A549 (cell line): Measurements from ENCODE around the gene CACNG3. TPM values are rescaled to one million over a fixed set of nuclear protein-coding genes. Genes with fewer than 3 reads are reported as not detected.

Experiments used
- ATAC-seq, 2 experiments: fragments of 200-7000 bp in 1 of 2; fragments of >200 bp in 1 of 2; cut with Nextera tagmentation in 1 of 2; cut with Tn5 transposase in 1 of 2; 3 replicates each; pipeline versions ENCODE4 v1.8.0 to v1.9.1; 2018 to 2020; ENCODE audit warnings: mild to moderate bottlenecking in 1 of 2, moderate library complexity in 1 of 2
- CTCF ChIA-PET: fragments of 300-600 bp; sonication (Branson Sonifier 250); formaldehyde crosslinking; extraction: SDS; loops from one replicate; lab custom pipeline; 2021; ENCODE audit warnings: antibody characterized with exemption, inconsistent platforms; lab: Yijun Ruan, JAX
- POLR2A ChIA-PET: fragments of 350-600 bp; formaldehyde crosslinking; extraction: SDS; loops from one replicate; lab custom pipeline; 2021; ENCODE audit warnings: antibody characterized with exemption, inconsistent platforms; lab: Yijun Ruan, JAX
- DNase-seq, 2 experiments: peaks; one replicate each; pipeline versions ENCODE4 v3.0.0 to v3.0.0-alpha.2; 2011 to 2016; ENCODE audit warnings: low read depth in 1 of 2, low spot score in 1 of 2
- FAIRE-seq: peaks from 2 replicates; lab custom pipeline; 2011; peaks lifted over from hg19 to GRCh38; lab: Jason Lieb, UNC
- H3K27ac ChIP-seq, 2 experiments: fragments of >200 bp; sonication (Bioruptor Twin); formaldehyde crosslinking; 3 replicates each; pipeline ENCODE4 v1.5.1; 2016 to 2017
- H3K4me1 ChIP-seq: fragments of >200 bp; sonication (Bioruptor Twin); formaldehyde crosslinking; 3 replicates; pipeline ENCODE4 v1.6.1; 2016
- H3K4me2 ChIP-seq: fragments of >200 bp; sonication (Bioruptor Twin); formaldehyde crosslinking; 3 replicates; pipeline ENCODE4 v1.6.1; 2016
- H3K4me3 ChIP-seq: fragments of >200 bp; sonication (Bioruptor Twin); formaldehyde crosslinking; 3 replicates; pipeline ENCODE4 v1.5.1; 2016
- H3K9me3 ChIP-seq: fragments of >200 bp; sonication (Bioruptor Twin); formaldehyde crosslinking; 3 replicates; pipeline ENCODE4 v1.6.1; 2016
- CBX8 ChIP-seq: fragments of 200-600 bp; sonication (generic); IDR thresholded peaks from 2 replicates; pipeline ENCODE4 v1.6.1; 2016
- CTCF ChIP-seq: fragments of >200 bp; sonication (Bioruptor Twin); formaldehyde crosslinking; IDR thresholded peaks from 3 replicates; pipeline ENCODE4 v1.5.1; 2016
- EHMT2 ChIP-seq: fragments of 200-600 bp; sonication (generic); IDR thresholded peaks from 2 replicates; pipeline ENCODE4 v1.6.1; 2016; ENCODE audit warnings: antibody characterized with exemption, low read depth, mild to moderate bottlenecking, moderate library complexity
- EP300 ChIP-seq, 2 experiments: fragments of >200 bp; sonication (Bioruptor Twin); formaldehyde crosslinking; IDR thresholded peaks; 2 replicates in 1 of 2; 3 replicates in 1 of 2; pipeline ENCODE4 v1.6.1; 2016 to 2017
- ESRRA ChIP-seq: fragments of 150-350 bp; IDR thresholded peaks from 2 replicates; pipeline ENCODE4 v1.6.1; 2014; ENCODE audit warnings: mild to moderate bottlenecking, low read length, borderline replicate concordance
- FOSB ChIP-seq: fragments of 250-450 bp; sonication (Bioruptor Pico); IDR thresholded peaks from 2 replicates; pipeline ENCODE4 v1.5.0; 2020; ENCODE audit warnings: mild to moderate bottlenecking, moderate library complexity
- HOXA7 ChIP-seq: fragments of 250-450 bp; sonication (Bioruptor Pico); IDR thresholded peaks from 2 replicates; pipeline ENCODE4 v1.5.0; 2020; ENCODE audit warnings: mild to moderate bottlenecking, moderate library complexity
- HOXB13 ChIP-seq: fragments of 250-450 bp; sonication (Bioruptor Pico); IDR thresholded peaks from 2 replicates; pipeline ENCODE4 v1.5.0; 2020; ENCODE audit warnings: low read depth, mild to moderate bottlenecking, moderate library complexity
- KDM5A ChIP-seq: fragments of 200-600 bp; sonication (generic); IDR thresholded peaks from 2 replicates; pipeline ENCODE4 v1.6.1; 2016; ENCODE audit warnings: antibody characterized with exemption, mild to moderate bottlenecking
- MAX ChIP-seq: IDR thresholded peaks from 2 replicates; pipeline ENCODE4 v1.6.1; 2012
- MAZ ChIP-seq: fragments of 150-350 bp; IDR thresholded peaks from 2 replicates; pipeline ENCODE4 v1.6.1; 2014; ENCODE audit warnings: antibody characterized with exemption, low read depth, low read length, borderline replicate concordance
- NFE2L2 ChIP-seq: fragments of 150-350 bp; conservative IDR thresholded peaks from 2 replicates; pipeline ENCODE4 v1.6.1; 2014; ENCODE audit warnings: low read length
- NR3C1 ChIP-seq: fragments of >200 bp; sonication (Bioruptor Twin); formaldehyde crosslinking; IDR thresholded peaks from 3 replicates; pipeline ENCODE4 v1.6.1; 2017
- PBX3 ChIP-seq: IDR thresholded peaks from 2 replicates; pipeline ENCODE4 v1.6.1; 2012
- PHF8 ChIP-seq: fragments of 200-600 bp; sonication (generic); IDR thresholded peaks from 2 replicates; pipeline ENCODE4 v1.6.1; 2016; ENCODE audit warnings: low read depth, mild to moderate bottlenecking, antibody characterized with exemption, moderate library complexity, borderline replicate concordance
- POLR2A ChIP-seq: IDR thresholded peaks from 2 replicates; pipeline ENCODE4 v1.6.1; 2012; ENCODE audit warnings: mild to moderate bottlenecking, low read length
- POLR2AphosphoS2 ChIP-seq: conservative IDR thresholded peaks from 2 replicates; pipeline ENCODE4 v1.6.1; 2012; ENCODE audit warnings: low read length, improper control_type of control experiment, inconsistent platforms
- RARB ChIP-seq: fragments of 250-450 bp; sonication (Bioruptor Pico); IDR thresholded peaks from 2 replicates; pipeline ENCODE4 v1.8.0; 2021; ENCODE audit warnings: mild to moderate bottlenecking, moderate library complexity
- RNF2 ChIP-seq: fragments of 200-600 bp; sonication (generic); IDR thresholded peaks from 2 replicates; pipeline ENCODE4 v1.6.1; 2016; ENCODE audit warnings: low read depth, mild to moderate bottlenecking, antibody characterized with exemption, moderate library complexity, borderline replicate concordance
- SREBF2 ChIP-seq: fragments of 450-650 bp; IDR thresholded peaks from 2 replicates; pipeline ENCODE4 v1.6.1; 2014; ENCODE audit warnings: mild to moderate bottlenecking, moderate library complexity
- TFCP2L1 ChIP-seq: fragments of 250-450 bp; sonication (Bioruptor Pico); IDR thresholded peaks from 2 replicates; pipeline ENCODE4 v1.5.0; 2021; ENCODE audit warnings: mild to moderate bottlenecking
- TP53 ChIP-seq: fragments of 250-450 bp; sonication (Bioruptor Pico); IDR thresholded peaks from 2 replicates; pipeline ENCODE4 v1.5.0; 2021; ENCODE audit warnings: mild to moderate bottlenecking, moderate library complexity
- ZC3H11A ChIP-seq: fragments of 450-650 bp; IDR thresholded peaks from 2 replicates; pipeline ENCODE4 v1.6.1; 2014; ENCODE audit warnings: antibody characterized with exemption, mild to moderate bottlenecking
- ZNF302 ChIP-seq: fragments of 250-450 bp; sonication (Bioruptor Pico); IDR thresholded peaks from 2 replicates; pipeline ENCODE4 v1.9.0; 2021; ENCODE audit warnings: inconsistent platforms, mild to moderate bottlenecking, moderate library complexity
- ZSCAN20 ChIP-seq: fragments of 250-450 bp; sonication (Bioruptor Pico); IDR thresholded peaks from 2 replicates; pipeline ENCODE4 v1.8.0; 2022; ENCODE audit warnings: mild to moderate bottlenecking, moderate library complexity
- WGBS: methylation state at CpG from one replicate; pipeline ENCODE4 v1.1.6; 2017; ENCODE audit errors: missing lambda C conversion rate; 5-methylcytosine and 5-hydroxymethylcytosine counted together
- polyA plus RNA-seq, 4 experiments: library from polyadenylated mRNA; depleted of rRNA in 3 of 4; stranded (reverse); fragments of >200 nt; fragmentation: RNase III in 1 of 4; extraction: RNeasy Plus Mini Kit Qiagen cat#74134 plus additional on column Dnase treatment in 1 of 4; gene quantifications; 2 replicates in 3 of 4; 3 replicates in 1 of 4; pipeline ENCODE4 v1.2.3, GENCODE V29; 2011 to 2017
- TF ChIP-seq, protein P1 (sequence below): fragments of 200-600 bp; sonication (generic); IDR thresholded peaks from 2 replicates; pipeline ENCODE4 v1.6.1; 2016; ENCODE audit warnings: antibody characterized with exemption, mild to moderate bottlenecking, moderate library complexity
- TF ChIP-seq, protein P2 (sequence below): fragments of >200 bp; sonication (Bioruptor Twin); formaldehyde crosslinking; IDR thresholded peaks from 2 replicates; pipeline ENCODE4 v1.6.1; 2016
- TF ChIP-seq, protein P3 (sequence below): fragments of 250-450 bp; sonication (Bioruptor Pico); IDR thresholded peaks from 2 replicates; pipeline ENCODE4 v1.5.0; 2020; ENCODE audit warnings: low read depth, mild to moderate bottlenecking, moderate library complexity
- TF ChIP-seq, protein P4 (sequence below): fragments of 450-650 bp; IDR thresholded peaks from 2 replicates; pipeline ENCODE4 v1.6.1; 2014; ENCODE audit warnings: antibody characterized with exemption

CACNG3 gene
- polyA plus RNA-seq, 2 of the 4 experiments (the other 2 are of a cell fraction): not detected

DNA sequence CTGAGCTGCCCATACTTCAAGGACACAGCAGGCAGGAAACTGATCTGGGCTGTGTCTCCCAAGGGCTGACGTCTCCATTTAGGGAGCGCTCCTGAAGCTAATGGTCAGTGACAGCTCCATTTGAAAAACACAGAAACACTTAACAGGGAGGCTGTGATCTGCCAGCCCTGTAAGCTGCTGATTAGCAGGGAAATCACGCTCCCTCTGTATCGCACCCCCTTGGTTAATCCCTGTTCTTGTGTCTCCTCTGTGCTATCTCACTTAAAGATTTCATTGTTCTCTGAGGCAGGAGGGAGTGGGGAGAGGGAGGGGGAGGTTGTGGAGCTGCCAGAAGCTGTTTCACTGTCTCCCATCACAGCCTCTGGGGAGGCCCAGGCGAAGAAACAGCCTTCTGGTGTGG, 47.4 kb upstream of the CACNG3 start (continued):
- no peak for TF ChIP-seq HOXA7
- no peak for TF ChIP-seq RNF2
- TF ChIP-seq, protein P1, sequence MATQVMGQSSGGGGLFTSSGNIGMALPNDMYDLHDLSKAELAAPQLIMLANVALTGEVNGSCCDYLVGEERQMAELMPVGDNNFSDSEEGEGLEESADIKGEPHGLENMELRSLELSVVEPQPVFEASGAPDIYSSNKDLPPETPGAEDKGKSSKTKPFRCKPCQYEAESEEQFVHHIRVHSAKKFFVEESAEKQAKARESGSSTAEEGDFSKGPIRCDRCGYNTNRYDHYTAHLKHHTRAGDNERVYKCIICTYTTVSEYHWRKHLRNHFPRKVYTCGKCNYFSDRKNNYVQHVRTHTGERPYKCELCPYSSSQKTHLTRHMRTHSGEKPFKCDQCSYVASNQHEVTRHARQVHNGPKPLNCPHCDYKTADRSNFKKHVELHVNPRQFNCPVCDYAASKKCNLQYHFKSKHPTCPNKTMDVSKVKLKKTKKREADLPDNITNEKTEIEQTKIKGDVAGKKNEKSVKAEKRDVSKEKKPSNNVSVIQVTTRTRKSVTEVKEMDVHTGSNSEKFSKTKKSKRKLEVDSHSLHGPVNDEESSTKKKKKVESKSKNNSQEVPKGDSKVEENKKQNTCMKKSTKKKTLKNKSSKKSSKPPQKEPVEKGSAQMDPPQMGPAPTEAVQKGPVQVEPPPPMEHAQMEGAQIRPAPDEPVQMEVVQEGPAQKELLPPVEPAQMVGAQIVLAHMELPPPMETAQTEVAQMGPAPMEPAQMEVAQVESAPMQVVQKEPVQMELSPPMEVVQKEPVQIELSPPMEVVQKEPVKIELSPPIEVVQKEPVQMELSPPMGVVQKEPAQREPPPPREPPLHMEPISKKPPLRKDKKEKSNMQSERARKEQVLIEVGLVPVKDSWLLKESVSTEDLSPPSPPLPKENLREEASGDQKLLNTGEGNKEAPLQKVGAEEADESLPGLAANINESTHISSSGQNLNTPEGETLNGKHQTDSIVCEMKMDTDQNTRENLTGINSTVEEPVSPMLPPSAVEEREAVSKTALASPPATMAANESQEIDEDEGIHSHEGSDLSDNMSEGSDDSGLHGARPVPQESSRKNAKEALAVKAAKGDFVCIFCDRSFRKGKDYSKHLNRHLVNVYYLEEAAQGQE: no peak
- TF ChIP-seq TP53 (CRISPR knock-in tag): no peak
- no peak for TF ChIP-seq EHMT2
- no peak for TF ChIP-seq HOXB13 (CRISPR knock-in tag)
- TF ChIP-seq, protein P2, sequence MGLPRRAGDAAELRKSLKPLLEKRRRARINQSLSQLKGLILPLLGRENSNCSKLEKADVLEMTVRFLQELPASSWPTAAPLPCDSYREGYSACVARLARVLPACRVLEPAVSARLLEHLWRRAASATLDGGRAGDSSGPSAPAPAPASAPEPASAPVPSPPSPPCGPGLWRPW: no peak
- no peak for TF ChIP-seq SREBF2
- TF ChIP-seq ZSCAN20: no peak
- no peak for TF ChIP-seq POLR2AphosphoS2

- WGBS: 48% methylated on average over 3 of the region's 3 CpGs
- ATAC-seq (no peak), DNase-seq (no peak), FAIRE-seq (no peak)
- CTCF ChIA-PET: interaction anchor here (0.7 to 1.4 kb wide), 2 partner anchors 10 to 13 kb away, joined by 3 read pairs; no protein-coding TSS in a partner anchor
- POLR2A ChIA-PET: no interaction called here
- Histone ChIP-seq H3K27ac (no peak overlapping the region), H3K4me2 (no peak overlapping the region), H3K9me3 (no peaks in the 10 kb centered on the region), H3K4me1 (no peaks in the 10 kb centered on the region), H3K4me3 (no peak overlapping the region)
- TF ChIP-seq, protein P3, sequence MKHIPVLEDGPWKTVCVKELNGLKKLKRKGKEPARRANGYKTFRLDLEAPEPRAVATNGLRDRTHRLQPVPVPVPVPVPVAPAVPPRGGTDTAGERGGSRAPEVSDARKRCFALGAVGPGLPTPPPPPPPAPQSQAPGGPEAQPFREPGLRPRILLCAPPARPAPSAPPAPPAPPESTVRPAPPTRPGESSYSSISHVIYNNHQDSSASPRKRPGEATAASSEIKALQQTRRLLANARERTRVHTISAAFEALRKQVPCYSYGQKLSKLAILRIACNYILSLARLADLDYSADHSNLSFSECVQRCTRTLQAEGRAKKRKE (CRISPR knock-in tag): no peak
- no peak for TF ChIP-seq RARB (CRISPR knock-in tag)
- no peak for TF ChIP-seq CBX8
- no peak for TF ChIP-seq FOSB (CRISPR knock-in tag)
- no peak for TF ChIP-seq MAX
- TF ChIP-seq PBX3: no peak
These were observed 41.1 kb upstream of the CACNG3 start for GRCh38 chr16:24214992-24215391.

DNA sequence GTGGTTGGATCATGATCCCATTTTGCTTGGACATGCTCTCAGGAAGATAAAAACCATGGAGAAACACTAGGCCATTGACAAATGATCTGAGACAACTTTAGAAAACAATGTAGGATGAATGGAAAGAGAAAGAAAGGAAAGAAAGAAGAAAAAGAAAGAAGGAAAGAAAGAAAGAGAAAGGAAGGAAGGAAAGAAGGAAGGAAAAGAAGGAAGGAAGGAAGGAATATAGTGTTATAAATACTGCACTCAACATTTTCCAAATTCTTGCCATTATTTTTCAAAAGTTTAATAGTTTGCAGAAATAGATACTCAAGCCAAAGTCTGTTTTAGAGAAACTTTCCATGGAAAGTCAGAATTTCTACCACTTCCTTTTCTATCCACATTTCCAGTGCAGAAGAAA, 39.2 kb upstream of the CACNG3 start:
- H3K9me3 ChIP-seq: no peaks in the 10 kb centered on the region
- no peak overlapping the region for H3K4me2 ChIP-seq
- ChIA-PET CTCF (interaction anchor here (0.5 kb wide), 1 partner anchor 419 kb away, joined by 3 read pairs; no protein-coding TSS in a partner anchor), POLR2A (no interaction called here)
- DNase-seq: no peak
- FAIRE-seq: no peak
- no peak overlapping the region for H3K27ac ChIP-seq
- no peak overlapping the region for H3K4me3 ChIP-seq
- H3K4me1 ChIP-seq: no peaks in the 10 kb centered on the region
- ATAC-seq: no peak
- no peak for TF ChIP-seq ZSCAN20
- no peak for TF ChIP-seq TFCP2L1 (CRISPR knock-in tag)
- TF ChIP-seq POLR2A: no peak
- TF ChIP-seq CTCF: no peak
- TF ChIP-seq NR3C1: no peak
- no peak for TF ChIP-seq POLR2AphosphoS2
- no peak for TF ChIP-seq EHMT2
- TF ChIP-seq ZNF302: no peak
- no peak for TF ChIP-seq EP300 (IDR thresholded peaks at IDR 0.05)
- no peak for TF ChIP-seq PHF8
- no peak for TF ChIP-seq TP53 (CRISPR knock-in tag)
- no peak for TF ChIP-seq ESRRA
- no peak for TF ChIP-seq MAZ
- no peak for TF ChIP-seq KDM5A
- no peak for TF ChIP-seq NFE2L2
- no peak for TF ChIP-seq ZC3H11A
- TF ChIP-seq, protein P4, sequence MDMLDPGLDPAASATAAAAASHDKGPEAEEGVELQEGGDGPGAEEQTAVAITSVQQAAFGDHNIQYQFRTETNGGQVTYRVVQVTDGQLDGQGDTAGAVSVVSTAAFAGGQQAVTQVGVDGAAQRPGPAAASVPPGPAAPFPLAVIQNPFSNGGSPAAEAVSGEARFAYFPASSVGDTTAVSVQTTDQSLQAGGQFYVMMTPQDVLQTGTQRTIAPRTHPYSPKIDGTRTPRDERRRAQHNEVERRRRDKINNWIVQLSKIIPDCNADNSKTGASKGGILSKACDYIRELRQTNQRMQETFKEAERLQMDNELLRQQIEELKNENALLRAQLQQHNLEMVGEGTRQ: no peak
